Osteoblast (primary cell): ENCODE measurements around the gene CARMIL1. TPM values are rescaled to one million over a fixed set of nuclear protein-coding genes. Genes with fewer than 3 reads are reported as not detected.

ENCODE experiments used
- DNase-seq: peaks from one replicate; pipeline ENCODE4 v3.0.0; 2011; ENCODE audit warnings: low spot score, mixed read lengths; ENCODE audit not compliant: insufficient read length; ENCODE audit errors: missing footprints
- H2AFZ ChIP-seq: 2 replicates; pipeline ENCODE4 v1.6.0; 2011; ENCODE audit warnings: mild to moderate bottlenecking, low read length
- H3K27ac ChIP-seq: 2 replicates; pipeline ENCODE4 v1.5.1; 2011; ENCODE audit warnings: mild to moderate bottlenecking, low read depth, low read length, moderate library complexity
- H3K27me3 ChIP-seq: 2 replicates; pipeline ENCODE4 v1.6.0; 2012; ENCODE audit warnings: mild to moderate bottlenecking, control low read depth, inconsistent platforms, low read length, moderate library complexity; ENCODE audit not compliant: insufficient read depth
- H3K36me3 ChIP-seq: 2 replicates; pipeline ENCODE4 v1.5.1; 2011; ENCODE audit warnings: mild to moderate bottlenecking, low read length, control low read depth, moderate library complexity; ENCODE audit not compliant: insufficient read depth
- H3K4me1 ChIP-seq: 2 replicates; pipeline ENCODE4 v1.5.1; 2011; ENCODE audit warnings: mild to moderate bottlenecking, low read length, control low read depth, moderate library complexity; ENCODE audit not compliant: insufficient read depth
- H3K4me2 ChIP-seq: 2 replicates; pipeline ENCODE4 v1.6.0; 2011; ENCODE audit warnings: mild to moderate bottlenecking, low read length; ENCODE audit not compliant: insufficient read depth
- H3K4me3 ChIP-seq: fragments of 200-600 bp; sonication (generic); 3 replicates; pipeline ENCODE4 v1.5.1; 2012; ENCODE audit warnings: mild to moderate bottlenecking, low read length, inconsistent platforms; ENCODE audit not compliant: insufficient read depth
- H3K79me2 ChIP-seq: 2 replicates; pipeline ENCODE4 v1.6.0; 2012; ENCODE audit warnings: mild to moderate bottlenecking, low read length, control low read depth, inconsistent platforms; ENCODE audit not compliant: insufficient read depth
- H3K9me3 ChIP-seq: 2 replicates; pipeline ENCODE4 v1.5.1; 2011; ENCODE audit warnings: low read depth, low read length, control low read depth
- H4K20me1 ChIP-seq: 2 replicates; pipeline ENCODE4 v1.6.0; 2012; ENCODE audit warnings: mild to moderate bottlenecking, low read length, control low read depth; ENCODE audit not compliant: insufficient read depth
- total RNA-seq: library from RNA; depleted of rRNA; stranded (reverse); fragments of >200 nt; gene quantifications from 2 replicates; pipeline ENCODE4 v1.2.3, GENCODE V29; 2012
- TF ChIP-seq, protein P1 (sequence below): IDR thresholded peaks from 2 replicates; pipeline ENCODE4 v1.5.1; 2011; ENCODE audit warnings: mild to moderate bottlenecking, low read depth, low read length, moderate library complexity; ENCODE audit errors: extremely low read depth

The CARMIL1 gene
- total RNA-seq, 1 donor: 25.7 TPM

- peaks cover 5% of the 10 kb centered on the region for H3K4me1 ChIP-seq
- no peak overlapping the region for H3K27ac ChIP-seq
- no peak overlapping the region for H3K4me3 ChIP-seq
- H2AFZ ChIP-seq: no peak overlapping the region
- H3K9me3 ChIP-seq: no peaks in the 10 kb centered on the region
- no peaks in the 10 kb centered on the region for H3K27me3 ChIP-seq
- no peaks in the 10 kb centered on the region for H4K20me1 ChIP-seq
- no peak overlapping the region for H3K4me2 ChIP-seq
- H3K79me2 ChIP-seq: peaks cover 5% of the 10 kb centered on the region
- TF ChIP-seq, protein P1, sequence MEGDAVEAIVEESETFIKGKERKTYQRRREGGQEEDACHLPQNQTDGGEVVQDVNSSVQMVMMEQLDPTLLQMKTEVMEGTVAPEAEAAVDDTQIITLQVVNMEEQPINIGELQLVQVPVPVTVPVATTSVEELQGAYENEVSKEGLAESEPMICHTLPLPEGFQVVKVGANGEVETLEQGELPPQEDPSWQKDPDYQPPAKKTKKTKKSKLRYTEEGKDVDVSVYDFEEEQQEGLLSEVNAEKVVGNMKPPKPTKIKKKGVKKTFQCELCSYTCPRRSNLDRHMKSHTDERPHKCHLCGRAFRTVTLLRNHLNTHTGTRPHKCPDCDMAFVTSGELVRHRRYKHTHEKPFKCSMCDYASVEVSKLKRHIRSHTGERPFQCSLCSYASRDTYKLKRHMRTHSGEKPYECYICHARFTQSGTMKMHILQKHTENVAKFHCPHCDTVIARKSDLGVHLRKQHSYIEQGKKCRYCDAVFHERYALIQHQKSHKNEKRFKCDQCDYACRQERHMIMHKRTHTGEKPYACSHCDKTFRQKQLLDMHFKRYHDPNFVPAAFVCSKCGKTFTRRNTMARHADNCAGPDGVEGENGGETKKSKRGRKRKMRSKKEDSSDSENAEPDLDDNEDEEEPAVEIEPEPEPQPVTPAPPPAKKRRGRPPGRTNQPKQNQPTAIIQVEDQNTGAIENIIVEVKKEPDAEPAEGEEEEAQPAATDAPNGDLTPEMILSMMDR: no peak
- no peak for DNase-seq
- H3K36me3 ChIP-seq: no peaks in the 10 kb centered on the region
Observed at GRCh38 chr6:25369433-25370177, 90.4 kb downstream of the CARMIL1 start.

GRCh38 chr6:25370178-25371036, 91.2 kb downstream of the CARMIL1 start:
- H4K20me1 ChIP-seq: no peaks in the 10 kb centered on the region
- no peaks in the 10 kb centered on the region for H3K36me3 ChIP-seq
- H2AFZ ChIP-seq: no peak overlapping the region
- H3K4me1 ChIP-seq: peaks cover 5% of the 10 kb centered on the region
- H3K4me2 ChIP-seq: no peak overlapping the region
- H3K4me3 ChIP-seq: no peak overlapping the region
- DNase-seq: no peak
- no peak overlapping the region for H3K27ac ChIP-seq
- H3K9me3 ChIP-seq: no peaks in the 10 kb centered on the region
- no peaks in the 10 kb centered on the region for H3K27me3 ChIP-seq
- peaks cover 5% of the 10 kb centered on the region for H3K79me2 ChIP-seq
- TF ChIP-seq, protein P1: no peak

- Histone ChIP-seq H3K27me3 (no peaks in the 10 kb centered on the region), H3K79me2 (peaks cover 5% of the 10 kb centered on the region)
- TF ChIP-seq, protein P1: no peak
Observed at GRCh38 chr6:25371037-25371347, 91.8 kb downstream of the CARMIL1 start.

DNA sequence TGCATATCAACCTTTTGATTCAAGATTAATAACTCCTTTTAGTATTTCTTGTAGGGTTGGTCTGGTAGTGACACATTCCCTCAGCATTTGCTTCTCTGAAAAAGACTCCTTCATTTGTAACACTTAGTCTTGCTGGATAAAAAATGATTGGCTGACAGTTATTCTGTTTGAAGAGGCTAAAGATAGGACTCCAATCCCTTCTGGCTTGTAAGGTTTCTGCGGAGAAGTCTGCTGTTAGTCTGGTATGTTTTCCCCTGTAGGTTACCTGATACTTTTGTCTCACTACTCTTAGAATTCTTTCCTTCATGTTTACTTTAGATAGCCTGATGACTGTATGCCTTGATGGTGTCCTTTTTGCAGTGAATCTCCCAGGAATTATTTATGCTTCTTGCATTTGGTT, 96.0 kb downstream of the CARMIL1 start:
- H3K9me3 ChIP-seq: no peaks in the 10 kb centered on the region
- H3K27ac ChIP-seq: no peak overlapping the region
- no peak for DNase-seq
- TF ChIP-seq, protein P1: no peak
- H3K4me1 ChIP-seq: no peaks in the 10 kb centered on the region
- H3K4me3 ChIP-seq: no peak overlapping the region
- H3K27me3 ChIP-seq: no peaks in the 10 kb centered on the region
- no peaks in the 10 kb centered on the region for H4K20me1 ChIP-seq
- H3K36me3 ChIP-seq: no peaks in the 10 kb centered on the region
- no peak overlapping the region for H2AFZ ChIP-seq
- no peaks in the 10 kb centered on the region for H3K79me2 ChIP-seq
- no peak overlapping the region for H3K4me2 ChIP-seq

More at GRCh38 chr6:25371037-25371347, 91.8 kb downstream of the CARMIL1 start:
- no peak overlapping the region for H3K4me3 ChIP-seq
- peaks cover 5% of the 10 kb centered on the region for H3K4me1 ChIP-seq
- H4K20me1 ChIP-seq: no peaks in the 10 kb centered on the region
- H3K4me2 ChIP-seq: no peak overlapping the region
- H3K36me3 ChIP-seq: no peaks in the 10 kb centered on the region
- H2AFZ ChIP-seq: no peak overlapping the region
- H3K9me3 ChIP-seq: no peaks in the 10 kb centered on the region
- DNase-seq: no peak
- no peak overlapping the region for H3K27ac ChIP-seq
